Gastrocnemius medialis (tissue), 4 donors: ENCODE data around the gene SETBP1. TPM values are rescaled to one million over a fixed set of nuclear protein-coding genes. Genes with fewer than 3 reads are reported as not detected.

Experiments
- ATAC-seq, 2 donors: fragments of 150-250 bp; one replicate each; pipeline ENCODE4 v1.9.1; 2016
- DNase-seq, 2 donors: peaks; one replicate each; pipeline ENCODE4 v3.0.0-alpha.2; 2019
- H3K27ac ChIP-seq, 4 donors: fragments of 200-600 bp; sonication (generic); 1 replicate in 1 of 4; 2 replicates in 3 of 4; pipeline ENCODE4 v1.5.1; 2016 to 2018; ENCODE audit warnings: mild to moderate bottlenecking in 2 of 4, moderate library complexity in 1 of 4
- H3K27me3 ChIP-seq, 3 donors: fragments of 200-600 bp; sonication (generic) in 2 of 3; 1 replicate in 1 of 3; 2 replicates in 2 of 3; pipeline versions ENCODE4 v1.5.1 to v1.6.0; 2016 to 2019; ENCODE audit warnings: mild to moderate bottlenecking in 1 of 3, moderate library complexity in 1 of 3
- H3K36me3 ChIP-seq, 2 donors: fragments of 200-600 bp; sonication (generic) in 1 of 2; one replicate each; pipeline ENCODE4 v1.5.1; 2017 to 2018
- H3K4me1 ChIP-seq, 2 donors: fragments of 200-600 bp; sonication (generic) in 1 of 2; one replicate each; pipeline ENCODE4 v1.5.1; 2016 to 2017; ENCODE audit warnings: mild to moderate bottlenecking in 2 of 2
- H3K4me3 ChIP-seq, 4 donors: fragments of 200-600 bp; sonication (generic) in 3 of 4; 1 replicate in 1 of 4; 2 replicates in 3 of 4; pipeline ENCODE4 v1.5.1; 2016 to 2019; ENCODE audit warnings: mild to moderate bottlenecking in 2 of 4
- H3K9me3 ChIP-seq, 3 donors: fragments of 200-600 bp; sonication (generic) in 2 of 3; 1 replicate in 1 of 3; 2 replicates in 2 of 3; pipeline ENCODE4 v1.5.1; 2016 to 2019
- CTCF ChIP-seq, 5 experiments: fragments of 450-650 bp in 3 of 5; fragments of 200-600 bp in 2 of 5; sonication (generic) in 2 of 5; IDR thresholded peaks in 4 of 5; conservative IDR thresholded peaks in 1 of 5; 1 replicate in 4 of 5; 2 replicates in 1 of 5; pipeline ENCODE4 v1.5.1; 2016 to 2019; ENCODE audit warnings: antibody characterized with exemption in 5 of 5, mild to moderate bottlenecking in 3 of 5, moderate library complexity in 3 of 5
- POLR2A ChIP-seq, 2 donors: fragments of 450-650 bp; IDR thresholded peaks; one replicate each; pipeline ENCODE4 v1.6.1; 2017; ENCODE audit warnings: antibody characterized with exemption in 2 of 2, mild to moderate bottlenecking in 2 of 2, moderate library complexity in 2 of 2
- in situ Hi-C, 4 donors: fragments of 200-750 bp; cut with MboI; loops; one replicate each; pipeline versions ENCODE4 v1.15.0 to v1.8.0; 2017; ENCODE audit warnings: low sequenced_read_pairs in 4 of 4
- intact Hi-C: fragments of 100-400 bp; cut with DNase I; formaldehyde crosslinking; loops from one replicate; pipeline ENCODE4 v1.15.1; 2023; ENCODE audit warnings: low total_unique reads
- total RNA-seq, 4 donors: library from RNA; depleted of rRNA; stranded (reverse); fragments of >200 nt; gene quantifications; one replicate each; pipeline versions ENCODE4 v1.1.0 to v1.2.3, GENCODE V29; 2016

SETBP1 gene
- total RNA-seq, 4 donors from 2014 or later: 9.2 to 20.0 (median 15.3) TPM

- Histone ChIP-seq H3K4me1 (peaks cover 28 to 43% of the 10 kb centered on the region in 2 donors), H3K27me3 (no peaks in the 10 kb centered on the region), H3K27ac (no peak overlapping the region), H3K9me3 (no peaks in the 10 kb centered on the region), H3K4me3 (no peak overlapping the region), H3K36me3 (no peaks in the 10 kb centered on the region)
- intact Hi-C loops: no loop called here
- ATAC-seq (no peak), DNase-seq (no peak)
- in situ Hi-C loops: no loop called here
- TF ChIP-seq POLR2A (IDR thresholded peaks at IDR 0.05) (no peak), CTCF (IDR thresholded peaks at IDR 0.05 in 4 of 5, conservative IDR thresholded peaks at IDR 0.05 in 1 of 5) (no peak)
Observed at GRCh38 chr18:44959013-44959412, 278.3 kb downstream of the SETBP1 start.

GRCh38 chr18:44960580-44960979 lies 279.9 kb downstream of the SETBP1 start:
- in situ Hi-C loops (no loop called here), intact Hi-C loops (no loop called here)
- Histone ChIP-seq H3K4me1 (peaks cover 24 to 38% of the 10 kb centered on the region in 2 donors), H3K27ac (no peak overlapping the region), H3K27me3 (no peaks in the 10 kb centered on the region), H3K4me3 (no peak overlapping the region), H3K9me3 (no peaks in the 10 kb centered on the region), H3K36me3 (no peaks in the 10 kb centered on the region)
- ATAC-seq (no peak), DNase-seq (no peak)
- TF ChIP-seq CTCF (IDR thresholded peaks at IDR 0.05 in 4 of 5, conservative IDR thresholded peaks at IDR 0.05 in 1 of 5) (no peak), POLR2A (IDR thresholded peaks at IDR 0.05) (no peak)

- no peak for DNase-seq
- TF ChIP-seq POLR2A (IDR thresholded peaks at IDR 0.05) (no peak), CTCF (IDR thresholded peaks at IDR 0.05 in 4 of 5, conservative IDR thresholded peaks at IDR 0.05 in 1 of 5) (no peak)
- intact Hi-C loops (no loop called here), in situ Hi-C loops (no loop called here)
- Histone ChIP-seq H3K9me3 (no peaks in the 10 kb centered on the region), H3K4me1 (peaks cover 22 to 29% of the 10 kb centered on the region in 2 donors), H3K4me3 (no peak overlapping the region), H3K27ac (no peak overlapping the region), H3K27me3 (no peaks in the 10 kb centered on the region), H3K36me3 (no peaks in the 10 kb centered on the region)
- ATAC-seq: no peak
Observed at GRCh38 chr18:44961288-44961995, 280.8 kb downstream of the SETBP1 start.

GRCh38 chr18:44967599-44967998 lies 286.9 kb downstream of the SETBP1 start:
- H3K4me3 ChIP-seq: no peak overlapping the region
- intact Hi-C loops (no loop called here), in situ Hi-C loops (no loop called here)
- no peaks in the 10 kb centered on the region for H3K27me3 ChIP-seq
- H3K36me3 ChIP-seq: no peaks in the 10 kb centered on the region
- no peak overlapping the region for H3K27ac ChIP-seq
- DNase-seq (no peak), ATAC-seq (no peak)
- TF ChIP-seq CTCF (IDR thresholded peaks at IDR 0.05 in 4 of 5, conservative IDR thresholded peaks at IDR 0.05 in 1 of 5) (no peak), POLR2A (IDR thresholded peaks at IDR 0.05) (no peak)
- no peaks in the 10 kb centered on the region for H3K9me3 ChIP-seq
- H3K4me1 ChIP-seq: no peaks in the 10 kb centered on the region

GRCh38 chr18:44968336-44968735 lies 287.6 kb downstream of the SETBP1 start:
- in situ Hi-C loops (no loop called here), intact Hi-C loops (no loop called here)
- no peaks in the 10 kb centered on the region for H3K27me3 ChIP-seq
- H3K36me3 ChIP-seq: no peaks in the 10 kb centered on the region
- no peaks in the 10 kb centered on the region for H3K4me1 ChIP-seq
- no peak overlapping the region for H3K4me3 ChIP-seq
- ATAC-seq: no peak
- no peak overlapping the region for H3K27ac ChIP-seq
- no peak for DNase-seq
- H3K9me3 ChIP-seq: no peaks in the 10 kb centered on the region
- no peak for TF ChIP-seq POLR2A (IDR thresholded peaks at IDR 0.05)
- no peak for TF ChIP-seq CTCF (IDR thresholded peaks at IDR 0.05 in 4 of 5, conservative IDR thresholded peaks at IDR 0.05 in 1 of 5)
